HG03280 (cell line): ENCODE data around the gene RTN4.

Experiments used
- ATAC-seq: cut with Tn5 transposase; IDR thresholded peaks from one replicate; pipeline ENCODE4 v1.9.1; 2021; ENCODE audit warnings: mild to moderate bottlenecking, moderate library complexity; ENCODE audit not compliant: unreplicated experiment

RTN4 gene

DNA sequence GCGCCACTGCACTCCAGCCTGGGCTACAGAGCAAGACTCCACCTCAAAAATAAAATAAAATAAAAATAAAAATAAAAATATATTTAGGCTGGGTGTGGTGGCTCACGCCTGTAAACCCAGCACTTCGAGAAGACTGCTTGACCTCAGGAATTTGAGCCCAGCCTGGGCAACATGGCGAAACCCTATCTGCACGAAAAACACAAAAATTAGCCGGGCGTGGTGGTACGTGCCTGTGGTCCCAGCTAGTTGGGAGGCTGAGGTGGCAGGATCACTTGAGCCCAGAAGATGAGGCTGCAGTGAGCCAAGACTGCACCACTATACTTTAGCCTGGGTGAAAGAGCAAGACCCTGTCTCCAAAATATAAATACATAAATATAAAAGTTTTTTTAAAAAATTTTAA lies 6.4 kb downstream of the RTN4 start:
- no peak for ATAC-seq

DNA sequence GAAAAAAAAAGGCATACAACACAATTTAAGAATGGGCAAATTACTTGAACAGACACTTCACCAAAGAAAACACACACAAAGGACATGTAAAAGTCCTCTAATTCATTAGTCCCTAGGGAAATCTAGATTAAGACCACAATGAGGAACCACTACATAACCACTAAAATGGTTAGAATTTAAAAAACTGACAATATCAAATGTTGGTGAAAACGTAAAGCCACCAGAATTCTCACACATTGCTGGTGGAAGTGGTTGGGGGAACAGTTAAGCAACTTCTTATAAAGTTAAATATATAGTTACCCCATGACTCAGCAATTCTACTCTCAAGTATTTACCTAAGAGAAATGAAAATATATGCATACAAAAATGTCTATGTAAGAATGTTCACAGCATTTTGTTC lies 11.8 kb downstream of the RTN4 start:
- ATAC-seq: no peak

DNA sequence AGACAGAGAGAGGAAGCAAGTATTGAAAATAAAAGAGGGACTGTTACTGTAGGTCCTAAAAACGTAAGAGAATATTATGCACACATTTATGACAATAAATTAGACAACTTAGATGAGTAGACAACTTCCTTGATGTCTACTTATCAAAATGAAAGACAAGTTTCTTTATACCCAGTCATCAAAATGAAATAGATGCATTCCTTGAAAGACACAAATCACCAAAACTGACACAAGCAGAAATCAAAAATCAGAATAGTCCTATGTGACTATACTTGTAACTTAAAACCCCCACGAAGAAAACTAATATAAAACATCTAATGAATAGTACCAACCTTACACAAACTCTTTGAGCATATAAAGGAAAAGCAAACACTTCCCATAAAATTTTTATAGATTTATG lies 14.5 kb downstream of the RTN4 start:
- ATAC-seq: no peak

DNA sequence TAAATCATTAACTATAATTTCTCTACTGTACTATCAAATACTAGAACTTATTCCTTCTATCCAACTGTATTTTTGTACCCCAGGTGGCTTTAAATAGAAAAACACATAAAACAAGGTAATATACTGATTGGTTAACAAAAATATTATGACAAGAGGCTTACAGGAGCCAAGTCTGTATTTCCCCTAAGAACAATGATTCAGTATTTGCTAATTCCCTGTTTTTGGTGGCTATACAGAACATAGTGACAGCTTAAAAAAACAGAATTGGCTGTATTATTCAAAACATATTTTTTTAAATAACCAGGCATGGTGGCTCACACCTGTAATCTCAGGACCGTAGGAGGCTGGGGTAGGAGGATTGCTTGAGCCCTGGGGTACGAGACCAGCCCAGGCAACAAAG lies 16.3 kb downstream of the RTN4 start:
- no peak for ATAC-seq

DNA sequence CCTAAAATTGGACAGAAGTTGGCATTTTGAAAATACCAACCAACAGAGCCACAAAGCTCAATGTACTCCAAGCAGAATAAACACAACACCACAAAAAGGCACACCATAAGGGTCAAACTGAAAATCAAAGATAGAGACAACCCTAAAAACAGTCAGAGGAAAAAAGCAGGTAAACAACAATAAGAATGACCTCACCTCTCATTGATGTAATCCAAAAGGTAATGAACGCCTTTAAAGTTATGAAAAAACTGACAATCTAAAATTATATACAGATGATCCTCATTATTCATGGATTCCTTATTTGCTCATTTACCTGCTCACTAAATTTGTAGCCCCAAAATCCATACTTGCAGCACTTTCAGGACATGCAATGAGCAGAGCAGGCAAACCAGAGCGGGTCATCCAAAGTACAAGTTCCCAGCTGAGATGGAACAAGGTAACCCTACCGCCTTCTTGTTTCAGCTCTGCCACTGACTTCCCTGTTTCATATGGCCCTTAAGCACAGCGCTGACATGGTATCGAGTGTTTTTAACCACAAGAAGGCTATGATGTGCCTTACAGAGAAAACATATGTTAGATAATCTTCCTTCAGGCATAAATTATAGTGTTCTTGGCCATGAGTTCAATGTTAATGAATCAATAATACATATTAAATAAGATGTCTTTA lies 17.0 kb downstream of the RTN4 start:
- peak; percentile 97 for ATAC-seq

DNA sequence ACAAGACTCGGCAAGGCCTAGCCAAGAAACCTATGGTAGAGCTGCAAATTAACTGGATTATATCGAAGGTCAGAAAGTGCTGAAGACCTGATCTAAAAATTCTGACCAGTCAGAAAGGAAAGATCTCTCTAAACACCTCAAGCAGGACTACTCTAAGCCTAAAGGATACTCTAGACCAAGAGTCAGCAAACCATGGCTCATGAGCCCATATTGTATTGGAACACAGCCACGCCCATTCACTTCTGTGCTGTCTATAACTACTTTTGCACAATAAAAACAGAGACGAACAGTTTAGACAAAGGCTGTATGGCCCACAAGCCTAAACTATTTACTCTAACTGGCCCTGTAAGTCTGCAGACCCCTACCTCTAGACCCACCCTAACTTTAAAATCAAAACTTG lies 18.7 kb downstream of the RTN4 start:
- no peak for ATAC-seq

DNA sequence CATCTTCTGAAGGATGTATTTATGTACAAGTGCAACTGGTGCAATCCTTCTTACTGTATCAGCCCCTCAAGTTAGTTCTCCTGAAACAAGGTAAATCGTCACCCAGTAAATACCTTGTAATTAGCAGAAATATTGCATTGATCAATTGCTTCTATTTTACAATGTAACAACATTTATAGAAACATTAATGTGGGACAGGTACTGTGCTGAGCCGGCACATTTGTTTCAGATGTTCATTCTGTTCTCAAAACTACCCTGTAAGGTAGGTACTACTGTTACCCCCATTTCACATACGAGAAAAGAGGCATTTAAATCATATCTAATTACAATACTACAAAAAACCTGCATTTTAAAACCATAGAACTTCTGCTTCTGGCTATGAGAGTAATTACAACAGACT lies 19.5 kb downstream of the RTN4 start:
- no peak for ATAC-seq

DNA sequence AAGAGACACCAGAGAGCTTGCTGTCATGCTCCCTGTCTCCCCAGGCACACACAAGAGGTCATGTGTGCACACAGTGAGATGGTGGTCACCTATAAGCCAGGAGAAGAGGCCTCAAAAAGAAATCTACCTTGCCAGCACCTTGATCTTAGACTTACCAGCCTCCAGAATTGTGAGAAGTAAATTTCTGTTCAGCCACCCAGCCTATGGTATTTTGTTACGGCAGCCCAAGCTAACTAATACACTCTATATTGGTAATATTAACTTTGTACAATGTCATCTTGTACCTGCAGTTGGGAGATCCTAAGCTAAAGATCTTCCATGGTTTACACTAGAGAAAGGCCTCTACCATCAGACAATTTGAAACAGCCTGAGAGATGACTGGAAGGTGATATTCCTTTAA lies 21.2 kb downstream of the RTN4 start:
- no peak for ATAC-seq

DNA sequence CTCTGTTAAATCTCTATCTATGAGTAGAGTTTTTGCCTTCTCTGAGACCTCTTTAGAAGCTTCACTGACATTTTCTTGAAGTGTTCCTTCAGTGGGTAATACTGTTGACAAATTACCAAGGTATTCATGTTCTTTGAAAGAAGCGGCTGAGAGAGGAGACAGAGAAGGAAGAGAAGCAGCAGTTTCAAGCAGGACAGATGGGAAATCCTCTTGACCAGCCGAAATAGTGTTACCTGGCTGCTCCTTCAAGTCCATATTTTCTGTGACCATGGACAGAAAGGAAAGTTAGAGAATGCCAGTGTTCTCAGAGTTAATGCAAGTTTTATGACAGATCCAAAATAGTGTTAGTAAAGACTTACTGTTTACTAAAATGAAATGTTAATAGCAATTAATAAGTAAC lies 23.0 kb downstream of the RTN4 start:
- ATAC-seq: no peak

DNA sequence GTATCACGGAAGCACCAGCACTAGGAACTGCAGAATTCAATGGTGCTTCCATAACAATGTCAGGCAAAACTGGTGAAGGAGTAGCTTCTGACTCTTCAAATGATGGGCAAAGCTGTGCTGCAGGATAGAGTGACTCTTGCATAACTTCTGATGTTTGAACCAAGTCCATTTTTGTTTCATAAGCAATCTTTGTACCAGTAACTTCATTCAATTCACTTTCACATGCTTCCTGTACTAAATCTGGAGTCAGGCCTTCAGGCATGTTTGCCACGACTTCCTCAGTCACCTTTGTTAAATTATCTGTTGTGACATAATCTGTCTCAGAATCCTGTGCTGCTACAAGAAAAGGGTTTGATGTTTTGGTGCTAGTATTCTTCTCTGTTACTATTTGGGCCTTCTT lies 24.0 kb downstream of the RTN4 start:
- ATAC-seq: no peak

DNA sequence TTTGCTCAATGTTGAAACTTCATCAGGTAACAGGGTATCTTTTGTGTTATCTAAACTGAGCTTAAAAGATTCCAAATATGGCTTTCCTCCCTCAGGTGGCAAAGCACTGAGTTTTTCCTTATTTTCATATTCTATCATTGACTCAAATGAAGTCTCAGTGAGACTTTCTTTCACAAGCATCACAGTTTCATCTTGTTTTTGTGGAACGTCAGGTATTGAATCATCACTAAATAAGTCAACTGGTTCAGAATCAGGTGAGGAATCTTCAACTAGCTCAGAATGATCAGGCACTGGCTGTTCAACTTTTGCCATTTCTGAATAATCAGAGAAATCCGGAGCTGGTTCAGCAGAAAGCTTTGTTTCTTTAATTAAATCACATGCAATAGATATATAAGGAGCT lies 24.6 kb downstream of the RTN4 start:
- ATAC-seq: peak; percentile 23

DNA sequence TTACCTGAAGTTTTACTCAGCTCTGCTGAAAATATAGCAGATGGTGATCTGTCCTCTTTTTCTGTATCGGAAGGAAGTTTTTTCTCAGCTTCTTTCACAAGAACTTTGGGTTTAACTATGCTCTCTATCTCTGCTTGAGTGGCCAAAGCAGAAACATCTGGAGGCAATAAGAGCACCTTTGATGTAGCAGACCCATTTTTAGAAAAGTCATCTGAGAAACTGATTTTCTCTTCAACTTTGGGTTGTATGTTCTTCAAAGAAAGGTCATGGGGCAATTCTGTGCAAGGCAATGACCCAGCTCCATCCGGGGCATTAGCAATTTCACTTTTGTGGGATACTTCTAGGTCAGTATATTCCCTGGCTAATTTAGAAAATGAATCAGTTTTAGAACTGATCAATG lies 25.2 kb downstream of the RTN4 start:
- ATAC-seq: peak; percentile 65

DNA sequence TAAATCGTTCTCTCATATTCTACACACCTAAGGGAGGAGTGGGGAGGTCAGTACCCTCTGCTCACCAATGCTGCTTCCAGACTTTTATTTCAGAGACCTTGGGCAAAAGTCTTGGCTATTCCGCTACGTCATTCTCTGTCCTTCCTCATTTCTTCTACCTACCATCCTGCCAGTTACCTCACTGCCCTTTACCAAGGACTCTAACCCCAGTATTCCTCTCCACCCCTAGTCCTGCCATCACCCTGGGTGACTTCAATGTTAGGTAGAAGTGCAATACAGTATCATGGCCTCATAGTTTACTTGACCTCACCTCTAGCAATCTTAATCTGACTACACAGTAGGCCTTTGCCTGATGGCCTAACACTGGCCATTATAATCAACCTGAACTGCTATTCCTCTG lies 27.8 kb downstream of the RTN4 start:
- ATAC-seq: no peak

DNA sequence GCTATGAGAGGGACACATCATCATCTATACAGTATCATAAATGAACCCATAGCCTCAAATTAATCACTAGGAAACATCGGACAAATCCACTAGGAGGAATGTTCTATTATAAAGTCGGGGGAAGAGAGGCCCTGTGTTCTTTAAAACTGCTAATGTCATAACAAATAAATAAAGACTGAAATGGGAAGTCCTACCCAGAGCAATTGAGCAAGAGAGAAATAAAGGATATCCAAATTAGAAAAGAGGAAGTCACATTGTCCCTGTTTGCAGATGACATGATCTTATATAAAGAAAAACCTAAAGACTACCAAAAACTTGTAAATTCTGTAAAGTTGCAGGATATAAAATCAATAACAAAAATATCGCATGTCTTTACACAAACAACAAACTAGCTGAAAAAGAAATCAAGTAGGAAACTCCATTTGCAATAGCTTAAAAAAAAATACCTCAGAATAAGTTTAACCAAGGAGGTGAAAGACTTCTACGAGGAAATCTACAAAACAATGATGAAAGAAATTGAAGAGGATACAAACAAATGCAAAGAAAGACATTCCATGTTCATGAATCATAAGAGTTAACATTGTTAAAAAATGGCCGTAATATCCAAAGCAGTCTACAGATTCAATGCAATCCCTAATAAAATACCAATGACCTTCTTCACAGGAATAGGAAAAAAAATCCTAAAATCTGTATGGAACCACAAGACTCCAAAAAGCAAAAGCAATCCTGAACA lies 30.6 kb downstream of the RTN4 start:
- no peak for ATAC-seq

DNA sequence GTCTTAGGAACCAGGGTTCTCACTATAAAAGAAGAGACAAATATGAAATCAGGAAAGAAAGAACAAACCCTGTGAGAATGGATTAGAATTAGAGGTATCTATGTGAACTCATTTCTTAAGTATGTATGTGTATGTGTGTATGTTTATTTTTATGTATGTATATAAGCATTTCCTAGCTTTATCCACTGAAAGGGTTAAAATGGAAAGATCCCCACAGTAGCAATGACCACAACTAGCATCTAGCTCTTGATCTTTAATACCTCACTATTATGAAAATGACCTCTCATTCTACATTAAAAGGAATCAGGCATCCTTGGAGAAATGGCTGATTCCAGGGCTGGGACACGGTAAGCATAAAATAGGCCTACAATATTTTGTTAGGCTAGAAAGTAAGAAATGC lies 31.6 kb downstream of the RTN4 start:
- no peak for ATAC-seq

DNA sequence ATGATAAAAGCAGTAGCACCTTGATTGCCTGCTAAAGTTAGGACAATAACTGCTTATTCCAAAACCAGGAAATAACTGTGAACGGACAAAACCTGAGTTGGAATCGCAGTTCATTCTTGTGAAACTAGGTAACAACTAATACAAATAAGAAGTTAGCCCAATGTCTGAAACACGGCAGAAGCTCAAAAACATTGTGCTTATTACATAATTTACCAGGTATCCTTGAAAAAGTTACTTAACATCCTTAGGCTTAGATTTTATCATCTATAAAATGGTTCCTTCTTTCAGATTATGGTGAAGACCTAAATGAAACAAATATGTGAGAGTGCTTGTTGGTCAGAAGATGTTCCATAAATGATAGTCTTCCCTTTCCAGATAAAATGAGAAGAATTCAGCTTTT lies 32.4 kb downstream of the RTN4 start:
- ATAC-seq: no peak

DNA sequence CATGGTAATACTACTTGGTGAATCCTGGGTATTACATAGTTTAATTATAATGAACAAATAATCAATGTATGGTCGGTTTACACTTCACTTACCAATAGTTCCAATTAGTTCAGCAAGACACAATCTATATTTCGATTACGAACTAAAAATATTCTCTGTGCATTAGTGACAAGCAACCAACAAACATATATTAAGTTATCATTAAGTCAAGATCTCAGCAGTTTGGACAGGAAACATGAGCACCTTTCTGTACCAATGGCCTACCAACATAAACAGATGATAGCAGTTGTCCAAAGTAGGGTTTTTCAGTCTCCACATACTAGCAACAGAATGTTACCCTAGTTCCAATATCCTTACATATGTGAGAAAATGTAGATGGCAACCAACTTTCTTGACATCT lies 32.8 kb downstream of the RTN4 start:
- no peak for ATAC-seq

DNA sequence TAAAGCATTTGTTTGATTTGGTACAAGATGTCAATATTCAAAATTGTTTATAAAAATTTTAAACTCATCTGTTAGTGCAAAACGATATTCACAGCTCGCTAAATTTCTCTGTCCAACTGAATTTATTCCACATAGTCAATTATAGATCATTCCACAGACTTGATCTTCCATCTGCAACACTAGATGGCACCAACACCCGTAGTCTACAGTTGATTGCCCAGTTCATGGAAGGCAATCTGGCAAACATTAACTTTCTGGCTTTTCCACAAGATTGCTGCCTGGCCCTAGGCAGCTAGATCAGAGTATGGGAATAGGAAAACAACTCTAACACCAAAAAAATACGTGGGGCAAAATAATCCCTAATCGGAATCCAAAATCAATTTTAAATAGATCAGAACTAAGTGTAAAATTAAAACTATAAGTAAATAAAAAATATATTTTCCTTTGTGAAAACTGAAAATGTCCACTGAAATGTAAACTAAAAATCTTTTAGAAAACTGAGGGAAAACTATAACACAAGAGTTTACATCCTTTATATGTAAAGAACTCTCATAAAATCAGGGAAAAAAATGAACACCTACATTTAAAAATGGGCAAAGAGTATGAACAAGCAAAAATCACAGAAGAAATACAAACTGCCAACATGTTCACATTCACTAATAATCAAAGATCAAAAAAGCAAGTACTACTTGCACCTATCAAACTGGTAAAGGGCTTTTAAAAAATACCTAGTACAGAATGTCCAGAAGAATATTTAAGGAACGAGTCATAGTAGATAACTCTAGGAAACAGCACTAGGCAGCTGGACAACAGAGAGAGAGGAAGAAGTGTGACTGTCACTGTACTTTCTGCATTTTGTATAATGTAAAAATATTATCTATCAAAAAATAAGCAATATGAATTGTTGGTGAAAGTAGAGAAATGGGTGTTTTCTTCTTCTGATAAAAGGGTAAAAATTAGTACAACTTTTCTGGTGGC lies 35.0 kb downstream of the RTN4 start:
- ATAC-seq: no peak

DNA sequence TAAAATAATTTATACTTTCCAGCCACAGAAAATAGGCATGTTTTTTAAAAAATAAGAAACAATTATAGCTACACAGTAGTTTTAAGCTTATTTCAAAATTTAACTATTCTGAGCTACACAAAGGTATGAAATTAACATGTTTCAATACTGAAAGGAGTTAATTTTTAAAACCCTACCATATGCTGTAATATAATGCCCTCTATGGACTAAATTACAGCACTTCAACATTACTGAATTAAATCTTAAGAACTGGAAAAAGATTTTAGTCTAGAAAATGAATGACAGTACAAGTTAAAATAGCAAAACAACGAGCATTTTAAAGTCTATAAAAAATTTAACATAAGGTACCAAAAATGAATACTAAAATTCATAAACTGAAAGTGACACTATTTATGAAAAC lies 36.3 kb downstream of the RTN4 start:
- no peak for ATAC-seq

DNA sequence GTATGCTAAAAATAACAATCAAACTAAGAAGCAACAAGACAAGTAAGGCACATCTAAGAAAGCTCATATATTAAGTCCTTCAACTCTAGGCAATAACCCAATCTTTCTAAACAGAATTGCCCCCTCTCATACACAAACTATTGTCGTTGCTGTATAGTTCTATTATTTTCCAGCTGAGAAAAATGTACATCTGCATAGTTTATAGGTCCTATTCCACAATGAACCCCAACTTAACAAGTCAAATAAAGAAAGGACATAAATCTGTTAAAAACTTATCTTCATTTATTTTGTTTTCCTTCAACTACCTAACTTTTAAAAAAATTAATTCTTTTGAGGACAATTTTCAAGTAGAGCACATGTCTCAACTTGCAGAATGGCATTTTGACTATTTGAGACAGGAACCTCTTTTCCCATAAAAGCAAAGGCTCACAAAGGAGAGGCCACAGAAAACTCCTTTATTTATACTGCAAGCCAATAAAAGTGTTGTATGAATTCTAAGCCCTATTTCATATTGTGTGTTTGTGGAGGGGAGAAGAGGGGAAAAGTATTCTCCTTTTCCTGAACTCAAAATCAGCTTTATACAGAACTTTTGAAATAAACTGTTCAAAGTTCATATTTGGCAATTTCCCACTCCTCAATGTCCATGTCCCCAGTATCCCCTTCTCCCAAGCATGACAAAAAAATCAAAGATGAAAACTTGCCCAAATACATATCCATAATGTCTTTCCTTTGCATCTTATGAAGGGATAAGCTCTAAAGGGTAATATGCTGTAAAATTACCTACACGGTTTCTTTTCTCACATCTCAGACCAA lies 37.4 kb downstream of the RTN4 start:
- ATAC-seq: no peak
